ENCODE results near the gene PSORS1C2. TPM values are rescaled to one million over a fixed set of nuclear protein-coding genes. Genes with fewer than 3 reads are reported as not detected.

The PSORS1C2 gene
- total RNA-seq, 3 donors from 2014 or later (not counting 1 experiment from before 2014, with no cell fraction given) = not detected

GRCh38 chr6:31145386-31145785 lies 6.5 kb upstream of the PSORS1C2 start:
- H3K36me3 ChIP-seq (ENCODE audit: control insufficient read depth, insufficient read depth, low read length) = peaks cover 4% of the 10 kb centered on the region
- ATAC-seq (no peak), DNase-seq (no peak)
- H3K9me3 ChIP-seq (ENCODE audit: control insufficient read depth, insufficient read depth, low read length) = no peaks in the 10 kb centered on the region
- WGBS (ENCODE audit: insufficient coverage) = 95% methylated on average over 10 of the region's 10 CpGs
- no peaks in the 10 kb centered on the region for H3K4me1 Mint-ChIP-seq
- TF ChIP-seq CTCF (IDR thresholded peaks at IDR 0.05) = no peak
- no peaks in the 10 kb centered on the region for H3K9me3 Mint-ChIP-seq
- H3K4me3 ChIP-seq (ENCODE audit: low read length) = no peak overlapping the region
- intact Hi-C loops (cut with micrococcal nuclease) = no loop called here
- H3K27me3 Mint-ChIP-seq (ENCODE audit: low read depth in 2 of 2) = no peaks in the 10 kb centered on the region
- H3K27me3 ChIP-seq (ENCODE audit: control insufficient read depth, insufficient read depth, low read length) = no peaks in the 10 kb centered on the region
- no peaks in the 10 kb centered on the region for H3K36me3 Mint-ChIP-seq
- no peak overlapping the region for H3K27ac Mint-ChIP-seq
- H3K4me3 Mint-ChIP-seq = no peak overlapping the region
- H3K27ac ChIP-seq (ENCODE audit: low read length) = no peak overlapping the region
- no peaks in the 10 kb centered on the region for H3K4me1 ChIP-seq (ENCODE audit: control insufficient read depth, insufficient read depth, low read length)

GRCh38 chr6:31144970-31145340 lies 6.1 kb upstream of the PSORS1C2 start:
- Histone ChIP-seq H3K9me3 (ENCODE audit: control insufficient read depth, insufficient read depth, low read length) (no peaks in the 10 kb centered on the region), H3K36me3 (ENCODE audit: control insufficient read depth, insufficient read depth, low read length) (peaks cover 4% of the 10 kb centered on the region), H3K27me3 (ENCODE audit: control insufficient read depth, insufficient read depth, low read length) (no peaks in the 10 kb centered on the region), H3K4me1 (ENCODE audit: control insufficient read depth, insufficient read depth, low read length) (no peaks in the 10 kb centered on the region), H3K27ac (ENCODE audit: low read length) (no peak overlapping the region), H3K4me3 (ENCODE audit: low read length) (no peak overlapping the region)
- no peaks in the 10 kb centered on the region for H3K27me3 Mint-ChIP-seq (ENCODE audit: low read depth in 2 of 2)
- intact Hi-C loops (cut with micrococcal nuclease) = no loop called here
- TF ChIP-seq CTCF (IDR thresholded peaks at IDR 0.05) = no peak
- H3K4me3 Mint-ChIP-seq = no peak overlapping the region
- WGBS (ENCODE audit: insufficient coverage) = 86% methylated on average over 11 of the region's 11 CpGs
- no peak overlapping the region for H3K27ac Mint-ChIP-seq
- no peaks in the 10 kb centered on the region for H3K36me3 Mint-ChIP-seq
- ATAC-seq (no peak), DNase-seq (no peak)
- no peaks in the 10 kb centered on the region for H3K9me3 Mint-ChIP-seq
- H3K4me1 Mint-ChIP-seq = no peaks in the 10 kb centered on the region

DNA sequence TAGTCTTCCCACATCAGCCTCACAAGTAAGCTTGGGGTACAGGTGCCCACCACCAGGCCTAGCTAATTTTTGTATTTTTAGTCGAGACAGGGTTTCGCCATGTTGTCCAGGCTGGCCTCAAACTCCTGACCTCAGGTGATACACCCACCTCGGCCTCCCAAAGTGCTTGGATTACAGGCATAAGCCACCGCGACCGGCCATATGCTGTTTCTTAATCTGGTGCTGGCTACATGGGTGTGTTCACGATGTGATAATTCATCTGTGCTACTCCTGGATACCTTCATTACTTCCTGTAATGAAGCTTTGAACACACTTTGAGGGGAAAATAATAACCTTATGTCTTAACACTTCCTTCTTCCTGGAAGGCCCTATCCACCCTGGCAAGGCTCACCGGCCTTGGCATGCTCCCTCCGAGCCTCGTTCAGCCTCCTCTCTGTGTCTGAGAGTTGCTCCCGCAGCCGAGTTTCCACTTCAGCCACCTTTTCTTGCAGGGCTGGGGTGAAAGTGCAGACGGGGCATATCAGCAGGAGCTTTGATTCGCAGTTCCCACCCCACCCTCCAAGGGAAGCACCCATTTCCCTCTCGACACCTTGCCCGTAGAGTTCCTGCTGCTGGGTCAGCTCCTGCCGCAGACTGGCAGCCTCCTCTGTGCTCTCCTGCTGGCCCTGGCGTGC lies 5.6 kb upstream of the PSORS1C2 start:
- Histone ChIP-seq H3K4me3 (ENCODE audit: low read length) (no peak overlapping the region), H3K27me3 (ENCODE audit: control insufficient read depth, insufficient read depth, low read length) (no peaks in the 10 kb centered on the region), H3K27ac (ENCODE audit: low read length) (no peak overlapping the region), H3K36me3 (ENCODE audit: control insufficient read depth, insufficient read depth, low read length) (peaks cover 2% of the 10 kb centered on the region), H3K4me1 (ENCODE audit: control insufficient read depth, insufficient read depth, low read length) (no peaks in the 10 kb centered on the region), H3K9me3 (ENCODE audit: control insufficient read depth, insufficient read depth, low read length) (no peaks in the 10 kb centered on the region)
- Mint-ChIP-seq H3K36me3 (no peaks in the 10 kb centered on the region), H3K4me3 (no peak overlapping the region), H3K9me3 (no peaks in the 10 kb centered on the region), H3K27ac (no peak overlapping the region), H3K27me3 (ENCODE audit: low read depth in 2 of 2) (no peaks in the 10 kb centered on the region), H3K4me1 (no peaks in the 10 kb centered on the region)
- 94% methylated on average over 18 of the region's 18 CpGs for WGBS (ENCODE audit: insufficient coverage)
- TF ChIP-seq CTCF (IDR thresholded peaks at IDR 0.05) = no peak
- intact Hi-C loops (cut with micrococcal nuclease) = no loop called here
- DNase-seq (no peak), ATAC-seq (no peak)

- Mint-ChIP-seq H3K9me3 (no peaks in the 10 kb centered on the region), H3K27me3 (ENCODE audit: low read depth in 2 of 2) (no peaks in the 10 kb centered on the region), H3K36me3 (no peaks in the 10 kb centered on the region), H3K27ac (no peak overlapping the region), H3K4me3 (no peak overlapping the region), H3K4me1 (no peaks in the 10 kb centered on the region)
- H3K4me1 ChIP-seq (ENCODE audit: control insufficient read depth, insufficient read depth, low read length) = no peaks in the 10 kb centered on the region
- no peaks in the 10 kb centered on the region for H3K27me3 ChIP-seq (ENCODE audit: control insufficient read depth, insufficient read depth, low read length)
- no peak overlapping the region for H3K27ac ChIP-seq (ENCODE audit: low read length)
- intact Hi-C loops (cut with micrococcal nuclease) = no loop called here
- H3K4me3 ChIP-seq (ENCODE audit: low read length) = no peak overlapping the region
- DNase-seq = no peak
- no peak for ATAC-seq
- H3K9me3 ChIP-seq (ENCODE audit: control insufficient read depth, insufficient read depth, low read length) = no peaks in the 10 kb centered on the region
- 93% methylated on average over 11 of the region's 11 CpGs for WGBS (ENCODE audit: insufficient coverage)
- TF ChIP-seq CTCF (IDR thresholded peaks at IDR 0.05) = no peak
- peaks cover 2% of the 10 kb centered on the region for H3K36me3 ChIP-seq (ENCODE audit: control insufficient read depth, insufficient read depth, low read length)
Observed at GRCh38 chr6:31143148-31143547, 4.3 kb upstream of the PSORS1C2 start.
